Smooth muscle cell of the brain vasculature (primary cell): ENCODE measurements around the gene AFAP1.

ENCODE experiments used
- DNase-seq: peaks from one replicate; pipeline ENCODE4 v3.0.0-alpha.2; 2012; ENCODE audit warnings: low read depth, low spot score

Gene AFAP1

GRCh38 chr4:7917669-7918068, 22.0 kb downstream of the AFAP1 start:
- DNase-seq = no peak

- no peak for DNase-seq
These were observed 23.8 kb downstream of the AFAP1 start for GRCh38 chr4:7915875-7916242.

- DNase-seq = no peak
These were observed 26.8 kb downstream of the AFAP1 start for GRCh38 chr4:7912826-7913225.

- no peak for DNase-seq
These were observed 28.6 kb downstream of the AFAP1 start for GRCh38 chr4:7910952-7911578.

GRCh38 chr4:7910263-7910896, 29.3 kb downstream of the AFAP1 start:
- DNase-seq = no peak

- no peak for DNase-seq
These were observed 30.0 kb downstream of the AFAP1 start for GRCh38 chr4:7909463-7910262.

- DNase-seq = no peak
These were observed 31.0 kb downstream of the AFAP1 start for GRCh38 chr4:7908668-7909067.

GRCh38 chr4:7907142-7907541, 32.5 kb downstream of the AFAP1 start:
- no peak for DNase-seq

- no peak for DNase-seq
These were observed 33.4 kb downstream of the AFAP1 start for GRCh38 chr4:7906171-7906701.

- no peak for DNase-seq
These were observed 34.4 kb downstream of the AFAP1 start for GRCh38 chr4:7904952-7905915.

GRCh38 chr4:7903791-7904516, 35.7 kb downstream of the AFAP1 start:
- DNase-seq = no peak

- no peak for DNase-seq
These were observed 36.8 kb downstream of the AFAP1 start for GRCh38 chr4:7902826-7903225.

GRCh38 chr4:7902101-7902553, 37.5 kb downstream of the AFAP1 start:
- DNase-seq = no peak

- no peak for DNase-seq
These were observed 38.3 kb downstream of the AFAP1 start for GRCh38 chr4:7901311-7901885.

- DNase-seq = no peak
These were observed 39.2 kb downstream of the AFAP1 start for GRCh38 chr4:7900334-7900909.

- no peak for DNase-seq
These were observed 40.3 kb downstream of the AFAP1 start for GRCh38 chr4:7899184-7899869.

- DNase-seq = no peak
These were observed 41.3 kb downstream of the AFAP1 start for GRCh38 chr4:7898385-7898784.

GRCh38 chr4:7897811-7898210, 41.9 kb downstream of the AFAP1 start:
- no peak for DNase-seq

- DNase-seq = no peak
These were observed 44.9 kb downstream of the AFAP1 start for GRCh38 chr4:7894677-7895181.
